Cardiac muscle cell (in vitro differentiated cells and primary cell): ENCODE measurements around the gene CCDC85A. TPM values are rescaled to one million over a fixed set of nuclear protein-coding genes. Genes with fewer than 3 reads are reported as not detected.

Source experiments
- DNase-seq, 2 donors: peaks; one replicate each; pipeline versions ENCODE4 v3.0.0 to v3.0.0-alpha.2; 2010 to 2017; ENCODE audit warnings: low read depth in 1 of 2, low spot score in 1 of 2
- H3K27ac ChIP-seq: fragments of 200-600 bp; sonication (generic); 2 replicates; pipeline ENCODE4 v1.5.1; 2016
- H3K27me3 ChIP-seq: fragments of 200-600 bp; sonication (generic); 2 replicates; pipeline ENCODE4 v1.6.0; 2016; ENCODE audit warnings: control low read depth
- H3K36me3 ChIP-seq: fragments of 200-600 bp; sonication (generic); 2 replicates; pipeline ENCODE4 v1.5.1; 2016; ENCODE audit warnings: control low read depth
- H3K4me1 ChIP-seq: fragments of 200-600 bp; sonication (generic); 2 replicates; pipeline ENCODE4 v1.8.1; 2017; ENCODE audit warnings: low read depth, mild to moderate bottlenecking, mixed run types
- H3K4me3 ChIP-seq: fragments of 200-600 bp; sonication (generic); 2 replicates; pipeline ENCODE4 v1.5.1; 2016; ENCODE audit warnings: mild to moderate bottlenecking
- H3K9me3 ChIP-seq: fragments of 200-600 bp; sonication (generic); 2 replicates; pipeline ENCODE4 v1.5.1; 2017; ENCODE audit warnings: low read depth, mild to moderate bottlenecking, control low read depth
- polyA plus RNA-seq: library from polyadenylated mRNA; unstranded; fragments of >200 nt; fragmentation: Nextera tagmentation; extraction: Ambion mirVana; gene quantifications from 2 replicates; pipeline ENCODE4 v1.2.1, GENCODE V29; 2016
- total RNA-seq: library from RNA; depleted of rRNA; stranded (reverse); fragments of >200 nt; gene quantifications from 2 replicates; pipeline ENCODE4 v1.2.3, GENCODE V29; 2016
- TF ChIP-seq, protein P1 (sequence below): IDR thresholded peaks from 2 replicates; pipeline ENCODE4 v1.5.1; 2012; ENCODE audit warnings: low read depth, mild to moderate bottlenecking, low read length

CCDC85A gene
- total and polyA plus RNA-seq, 2 experiments from 2014 or later = 3.9 to 8.1 TPM

DNA sequence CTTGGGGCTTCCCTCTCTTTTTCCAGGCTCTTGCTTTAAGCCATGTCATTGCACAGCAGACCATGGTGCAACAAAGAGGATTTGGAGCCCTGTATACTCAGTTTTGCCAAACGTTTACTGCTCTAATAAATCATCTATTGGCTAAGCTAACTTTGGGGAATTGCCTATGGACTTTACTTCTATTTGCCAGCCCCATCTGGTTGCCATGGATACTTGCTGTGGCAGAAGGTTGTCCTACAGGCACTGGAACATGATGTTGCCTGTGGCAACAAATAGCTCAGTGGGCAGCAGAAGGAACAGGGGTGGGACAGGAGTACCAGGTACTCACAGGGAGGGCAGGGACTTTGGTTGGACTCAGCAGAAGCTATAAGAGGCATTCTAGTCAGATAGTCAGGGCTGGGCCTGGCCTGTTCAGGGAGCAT lies 129.7 kb downstream of the CCDC85A start:
- TF ChIP-seq, protein P1, sequence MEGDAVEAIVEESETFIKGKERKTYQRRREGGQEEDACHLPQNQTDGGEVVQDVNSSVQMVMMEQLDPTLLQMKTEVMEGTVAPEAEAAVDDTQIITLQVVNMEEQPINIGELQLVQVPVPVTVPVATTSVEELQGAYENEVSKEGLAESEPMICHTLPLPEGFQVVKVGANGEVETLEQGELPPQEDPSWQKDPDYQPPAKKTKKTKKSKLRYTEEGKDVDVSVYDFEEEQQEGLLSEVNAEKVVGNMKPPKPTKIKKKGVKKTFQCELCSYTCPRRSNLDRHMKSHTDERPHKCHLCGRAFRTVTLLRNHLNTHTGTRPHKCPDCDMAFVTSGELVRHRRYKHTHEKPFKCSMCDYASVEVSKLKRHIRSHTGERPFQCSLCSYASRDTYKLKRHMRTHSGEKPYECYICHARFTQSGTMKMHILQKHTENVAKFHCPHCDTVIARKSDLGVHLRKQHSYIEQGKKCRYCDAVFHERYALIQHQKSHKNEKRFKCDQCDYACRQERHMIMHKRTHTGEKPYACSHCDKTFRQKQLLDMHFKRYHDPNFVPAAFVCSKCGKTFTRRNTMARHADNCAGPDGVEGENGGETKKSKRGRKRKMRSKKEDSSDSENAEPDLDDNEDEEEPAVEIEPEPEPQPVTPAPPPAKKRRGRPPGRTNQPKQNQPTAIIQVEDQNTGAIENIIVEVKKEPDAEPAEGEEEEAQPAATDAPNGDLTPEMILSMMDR = no peak
- no peaks in the 10 kb centered on the region for H3K4me1 ChIP-seq
- H3K9me3 ChIP-seq = no peaks in the 10 kb centered on the region
- no peaks in the 10 kb centered on the region for H3K27me3 ChIP-seq
- no peak overlapping the region for H3K4me3 ChIP-seq
- no peak for DNase-seq
- no peak overlapping the region for H3K27ac ChIP-seq
- H3K36me3 ChIP-seq = no peaks in the 10 kb centered on the region

GRCh38 chr2:56314371-56314770 lies 130.6 kb downstream of the CCDC85A start:
- no peak for DNase-seq
- Histone ChIP-seq H3K4me3 (no peak overlapping the region), H3K27me3 (no peaks in the 10 kb centered on the region), H3K9me3 (no peaks in the 10 kb centered on the region), H3K36me3 (no peaks in the 10 kb centered on the region), H3K27ac (no peak overlapping the region), H3K4me1 (no peaks in the 10 kb centered on the region)
- TF ChIP-seq, protein P1 = no peak

DNA sequence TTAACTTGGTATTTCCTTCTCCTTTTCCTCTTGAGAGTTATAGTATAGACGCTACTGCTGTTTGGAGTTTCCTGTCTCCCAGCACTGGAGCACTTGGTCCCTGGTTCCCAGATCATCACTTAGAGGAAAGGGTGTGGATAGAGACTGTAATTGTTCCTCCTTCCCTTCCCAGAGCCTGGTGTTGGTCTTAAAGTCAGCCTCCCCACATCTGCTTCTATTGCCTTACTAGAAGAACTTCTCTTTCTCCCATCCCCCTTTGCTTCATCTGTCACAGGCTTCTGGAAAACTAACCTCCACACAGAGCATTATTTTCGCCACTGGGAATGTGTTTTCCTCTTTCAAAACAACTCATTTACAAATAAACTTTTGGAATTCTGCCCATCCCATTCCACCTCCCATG lies 131.0 kb downstream of the CCDC85A start:
- H3K27ac ChIP-seq = no peak overlapping the region
- TF ChIP-seq, protein P1 = no peak
- H3K4me3 ChIP-seq = no peak overlapping the region
- H3K27me3 ChIP-seq = no peaks in the 10 kb centered on the region
- no peaks in the 10 kb centered on the region for H3K4me1 ChIP-seq
- no peak for DNase-seq
- H3K36me3 ChIP-seq = no peaks in the 10 kb centered on the region
- H3K9me3 ChIP-seq = no peaks in the 10 kb centered on the region

DNA sequence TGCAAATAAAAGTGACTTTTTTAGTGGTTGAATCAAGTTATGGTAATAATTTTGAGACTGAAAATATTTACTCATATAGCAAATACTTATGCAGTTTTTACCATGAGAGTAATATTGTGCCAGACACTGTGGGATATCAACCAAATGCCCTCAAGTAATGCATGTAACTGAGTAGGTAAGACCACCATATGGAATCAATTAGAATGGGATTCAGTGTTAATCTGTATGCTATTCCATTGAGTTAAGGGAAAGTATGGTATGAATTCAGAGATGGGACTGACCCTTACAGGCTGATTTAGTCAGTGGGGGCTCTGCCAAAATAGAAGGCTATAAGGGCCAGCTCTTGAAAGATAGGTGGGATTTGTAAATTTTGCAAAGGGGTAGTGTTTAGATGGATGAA lies 131.6 kb downstream of the CCDC85A start:
- no peaks in the 10 kb centered on the region for H3K9me3 ChIP-seq

GRCh38 chr2:56316011-56316410 lies 132.2 kb downstream of the CCDC85A start:
- no peaks in the 10 kb centered on the region for H3K27me3 ChIP-seq
- no peak for DNase-seq
- H3K9me3 ChIP-seq = no peaks in the 10 kb centered on the region
- no peaks in the 10 kb centered on the region for H3K36me3 ChIP-seq
- no peak overlapping the region for H3K27ac ChIP-seq
- TF ChIP-seq, protein P1 = no peak
- H3K4me1 ChIP-seq = no peaks in the 10 kb centered on the region
- H3K4me3 ChIP-seq = no peak overlapping the region

More for the DNA sequence above, 131.6 kb downstream of the CCDC85A start:
- no peak overlapping the region for H3K27ac ChIP-seq
- H3K4me3 ChIP-seq = no peak overlapping the region
- no peaks in the 10 kb centered on the region for H3K27me3 ChIP-seq
- H3K4me1 ChIP-seq = no peaks in the 10 kb centered on the region
- TF ChIP-seq, protein P1 = no peak
- DNase-seq = no peak
- H3K36me3 ChIP-seq = no peaks in the 10 kb centered on the region

GRCh38 chr2:56318147-56318546 lies 134.4 kb downstream of the CCDC85A start:
- Histone ChIP-seq H3K27me3 (no peaks in the 10 kb centered on the region), H3K36me3 (no peaks in the 10 kb centered on the region), H3K4me3 (no peak overlapping the region), H3K4me1 (no peaks in the 10 kb centered on the region), H3K9me3 (no peaks in the 10 kb centered on the region), H3K27ac (no peak overlapping the region)
- TF ChIP-seq, protein P1 = no peak
- no peak for DNase-seq
